Measurements from ENCODE around the gene LRRC10B. TPM values are rescaled to one million over a fixed set of nuclear protein-coding genes. Genes with fewer than 3 reads are reported as not detected.

The LRRC10B gene
- total RNA-seq = 0.14 TPM in 1 of 2 replicates, not detected in the other

DNA sequence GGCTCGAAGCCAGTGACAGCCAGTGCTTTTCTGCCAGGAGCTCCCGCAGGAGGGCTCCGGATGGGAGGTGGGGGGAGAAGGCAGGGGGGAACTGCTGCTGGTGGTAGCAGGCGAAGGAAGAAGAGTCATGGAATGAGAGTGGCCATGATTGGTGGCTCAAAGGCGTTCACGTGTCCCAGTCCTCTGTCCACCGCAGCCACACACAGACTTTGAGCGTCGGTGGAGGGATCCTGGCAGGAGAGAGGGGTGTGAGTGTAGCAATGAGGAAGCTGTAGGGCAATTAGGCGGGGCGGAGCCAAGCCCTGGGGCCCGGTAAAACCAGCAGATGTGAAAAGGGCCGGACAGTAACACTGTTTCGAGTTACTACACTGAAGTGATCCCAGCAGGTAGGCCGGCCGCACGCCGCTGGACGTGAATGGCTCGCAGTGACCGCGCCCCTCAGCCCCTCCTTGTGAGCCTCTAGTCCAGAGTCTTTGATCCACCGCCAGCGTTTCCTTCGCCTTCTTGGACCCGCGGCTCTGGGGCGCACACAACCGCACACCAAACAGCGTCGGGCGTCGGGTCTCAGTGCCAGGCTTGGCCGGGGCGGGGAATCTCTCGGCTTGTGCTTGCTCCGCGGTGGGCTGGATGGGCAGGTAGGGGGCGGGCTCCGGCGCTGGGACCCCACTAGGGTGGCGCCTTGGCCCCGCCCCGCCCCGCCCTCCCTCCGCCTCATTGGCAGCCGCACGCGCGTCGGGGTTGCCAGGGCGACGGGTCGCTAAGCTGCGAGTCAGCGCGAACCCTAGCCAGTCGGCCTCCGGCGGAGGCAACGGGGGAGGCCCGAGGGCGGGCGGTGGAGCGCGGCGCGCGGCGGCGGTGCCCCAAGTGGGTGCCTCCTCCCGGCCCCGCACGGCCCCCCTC is at the start of gene LRRC10B:
LRRC10B (plus strand) TSS at position 788 of the 900 bp plus-strand sequence. CDS start 250 bp downstream, outside the sequence.

Other genes with a start within 250 kb of the LRRC10B start
- 0.21 TPM in 1 of 2 replicates, not detected in the other for gene VWCE, start 213.4 kb upstream of the LRRC10B start, total RNA-seq
- gene DDB1, start 175.6 kb upstream of the LRRC10B start, total RNA-seq = 145 and 181 TPM in 2 replicates
- 35.8 and 36.3 TPM in 2 replicates for gene TKFC, start 175.5 kb upstream of the LRRC10B start, total RNA-seq
- 50.0 and 62.9 TPM in 2 replicates for gene CYB561A3, start 146.9 kb upstream of the LRRC10B start, total RNA-seq
- 24.7 and 29.1 TPM in 2 replicates for gene TMEM138, start 146.4 kb upstream of the LRRC10B start, total RNA-seq
- gene TMEM216, start 116.2 kb upstream of the LRRC10B start, total RNA-seq = 8.1 and 8.6 TPM in 2 replicates
- gene CPSF7, start 78.8 kb upstream of the LRRC10B start, total RNA-seq = 27.7 and 34.7 TPM in 2 replicates
- gene SDHAF2, start 78.6 kb upstream of the LRRC10B start, total RNA-seq = 29.8 and 45.3 TPM in 2 replicates
- 2.2 and 5.8 TPM in 2 replicates for gene SYT7, start 72.3 kb downstream of the LRRC10B start, total RNA-seq
- 0.09 and 0.56 TPM in 2 replicates for gene DAGLA, start 171.6 kb downstream of the LRRC10B start, total RNA-seq
- gene MYRF, start 243.9 kb downstream of the LRRC10B start, total RNA-seq = 0.28 and 1.6 TPM in 2 replicates